Adrenal gland (tissue), 5 donors: ENCODE measurements around the gene METAP2.
"Not testable (repeated sequence)": the region's sequence is repeated elsewhere in the genome, so short reads cannot be mapped to it uniquely, and the experiment has no call there.

Experiments used
- POLR2A ChIP-seq, 2 donors: fragments of 450-650 bp; IDR thresholded peaks; one replicate each; pipeline ENCODE4 v1.6.1; 2017; ENCODE audit warnings: antibody characterized with exemption in 2 of 2, mild to moderate bottlenecking in 2 of 2, moderate library complexity in 1 of 2
- TF ChIP-seq, protein P1 (sequence below), 6 experiments: fragments of 450-650 bp in 4 of 6; fragments of 200-600 bp in 2 of 6; sonication (generic) in 1 of 6; IDR thresholded peaks; 1 replicate in 5 of 6; 2 replicates in 1 of 6; pipeline versions ENCODE4 v1.5.1 to v1.8.0; 2016 to 2021; ENCODE audit warnings: antibody characterized with exemption in 6 of 6, mild to moderate bottlenecking in 2 of 6, moderate library complexity in 1 of 6
- donor health status: DM: no; HTN: no; CAD: no.

DNA sequence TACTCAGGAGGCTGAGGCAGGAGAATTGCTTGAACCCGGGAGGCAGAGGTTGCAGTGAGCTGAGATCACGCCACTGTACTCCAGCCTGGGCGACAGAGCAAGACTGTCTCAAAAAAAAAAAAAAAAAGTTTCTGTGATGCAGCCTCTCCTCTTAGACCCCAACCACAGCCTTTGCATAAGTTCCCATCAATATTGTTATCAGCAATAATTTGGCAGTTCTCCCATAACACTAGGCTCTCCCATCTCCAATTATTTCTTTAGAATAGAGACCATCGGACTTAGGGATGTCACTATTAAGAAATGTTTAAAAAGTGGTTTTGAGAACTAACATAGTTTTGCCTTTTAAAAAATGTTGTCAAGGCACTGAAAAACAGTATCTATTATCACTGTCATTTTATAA lies 10.2 kb upstream of the METAP2 start:
- not testable (repeated sequence) for TF ChIP-seq POLR2A (IDR thresholded peaks at IDR 0.05)
- TF ChIP-seq, protein P1, sequence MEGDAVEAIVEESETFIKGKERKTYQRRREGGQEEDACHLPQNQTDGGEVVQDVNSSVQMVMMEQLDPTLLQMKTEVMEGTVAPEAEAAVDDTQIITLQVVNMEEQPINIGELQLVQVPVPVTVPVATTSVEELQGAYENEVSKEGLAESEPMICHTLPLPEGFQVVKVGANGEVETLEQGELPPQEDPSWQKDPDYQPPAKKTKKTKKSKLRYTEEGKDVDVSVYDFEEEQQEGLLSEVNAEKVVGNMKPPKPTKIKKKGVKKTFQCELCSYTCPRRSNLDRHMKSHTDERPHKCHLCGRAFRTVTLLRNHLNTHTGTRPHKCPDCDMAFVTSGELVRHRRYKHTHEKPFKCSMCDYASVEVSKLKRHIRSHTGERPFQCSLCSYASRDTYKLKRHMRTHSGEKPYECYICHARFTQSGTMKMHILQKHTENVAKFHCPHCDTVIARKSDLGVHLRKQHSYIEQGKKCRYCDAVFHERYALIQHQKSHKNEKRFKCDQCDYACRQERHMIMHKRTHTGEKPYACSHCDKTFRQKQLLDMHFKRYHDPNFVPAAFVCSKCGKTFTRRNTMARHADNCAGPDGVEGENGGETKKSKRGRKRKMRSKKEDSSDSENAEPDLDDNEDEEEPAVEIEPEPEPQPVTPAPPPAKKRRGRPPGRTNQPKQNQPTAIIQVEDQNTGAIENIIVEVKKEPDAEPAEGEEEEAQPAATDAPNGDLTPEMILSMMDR (IDR thresholded peaks at IDR 0.05): not testable (repeated sequence)
